Naive thymus-derived CD4-positive, alpha-beta T cell (primary cell): ENCODE results near the gene PAXX. TPM values are rescaled to one million over a fixed set of nuclear protein-coding genes. Genes with fewer than 3 reads are reported as not detected.
"Not testable (repeated sequence)": the region's sequence is repeated elsewhere in the genome, so short reads cannot be mapped to it uniquely, and the experiment has no call there.

Source experiments
- ATAC-seq: fragments of 150-1000 bp; cut with Tn5 transposase; 2 replicates; pipeline ENCODE4 v1.10.0; 2021; ENCODE audit warnings: mild to moderate bottlenecking, moderate library complexity
- CTCF ChIA-PET: fragments of 350-600 bp; sonication (Branson Sonifier 250); formaldehyde crosslinking; loops from one replicate; lab custom pipeline; 2021; ENCODE audit warnings: antibody characterized with exemption; lab: Charles Lee
- POLR2A ChIA-PET: fragments of 350-600 bp; sonication (Branson Sonifier 250); formaldehyde crosslinking; loops from one replicate; lab custom pipeline; 2021; ENCODE audit warnings: antibody characterized with exemption, inconsistent platforms; lab: Charles Lee
- DNase-seq, 9 donors: peaks; one replicate each; pipeline versions ENCODE4 v3.0.0 to v3.0.0-alpha.2; 2020 to 2022; ENCODE audit warnings: mixed read lengths in 1 of 9
- H3K27ac ChIP-seq: one replicate; pipeline ENCODE4 v1.7.0; 2013; ENCODE audit warnings: mild to moderate bottlenecking, low read depth, low read length, moderate library complexity
- H3K27me3 ChIP-seq, 2 donors: one replicate each; pipeline ENCODE4 v1.7.0; 2013; ENCODE audit warnings: low read length in 2 of 2, mild to moderate bottlenecking in 2 of 2, moderate library complexity in 2 of 2; ENCODE audit not compliant: control insufficient read depth in 2 of 2, insufficient read depth in 2 of 2
- H3K36me3 ChIP-seq, 3 experiments: 1 replicate in 2 of 3; 2 replicates in 1 of 3; pipeline ENCODE4 v1.7.0; 2013; ENCODE audit warnings: low read length in 3 of 3, mild to moderate bottlenecking in 3 of 3, moderate library complexity in 1 of 3; ENCODE audit not compliant: insufficient read depth in 3 of 3, control insufficient read depth in 2 of 3
- H3K4me1 ChIP-seq, 2 donors: one replicate each; pipeline ENCODE4 v1.7.0; 2013; ENCODE audit warnings: low read length in 2 of 2, mild to moderate bottlenecking in 2 of 2, moderate library complexity in 1 of 2; ENCODE audit not compliant: control insufficient read depth in 2 of 2, insufficient read depth in 2 of 2
- H3K4me3 ChIP-seq: 2 replicates; pipeline ENCODE4 v1.7.0; 2013; ENCODE audit warnings: mild to moderate bottlenecking, low read length
- H3K9me3 ChIP-seq, 3 experiments: 1 replicate in 2 of 3; 2 replicates in 1 of 3; pipeline ENCODE4 v1.7.0; 2013; ENCODE audit warnings: low read length in 3 of 3; ENCODE audit not compliant: control insufficient read depth in 2 of 3
- H3K27ac Mint-ChIP-seq, 9 donors: one replicate each; pipeline ENCODE4 v1.8.0; 2020 to 2022; ENCODE audit warnings: mixed read lengths in 9 of 9, mild to moderate bottlenecking in 8 of 9, moderate library complexity in 5 of 9, inconsistent platforms in 2 of 9
- H3K27me3 Mint-ChIP-seq, 5 donors: one replicate each; pipeline ENCODE4 v1.8.0; 2021 to 2022; ENCODE audit warnings: mixed read lengths in 5 of 5, mild to moderate bottlenecking in 1 of 5
- H3K36me3 Mint-ChIP-seq, 5 donors: one replicate each; pipeline ENCODE4 v1.8.0; 2020 to 2022; ENCODE audit warnings: mixed read lengths in 5 of 5, mild to moderate bottlenecking in 3 of 5, inconsistent platforms in 1 of 5
- H3K4me1 Mint-ChIP-seq, 7 donors: one replicate each; pipeline ENCODE4 v1.8.0; 2020 to 2022; ENCODE audit warnings: mixed read lengths in 7 of 7, mild to moderate bottlenecking in 3 of 7, inconsistent platforms in 1 of 7
- H3K4me3 Mint-ChIP-seq, 10 donors: one replicate each; pipeline ENCODE4 v1.8.0; 2020 to 2022; ENCODE audit warnings: mild to moderate bottlenecking in 10 of 10, mixed read lengths in 10 of 10, moderate library complexity in 6 of 10, inconsistent platforms in 2 of 10
- H3K9me3 Mint-ChIP-seq, 11 donors: one replicate each; pipeline ENCODE4 v1.8.0; 2020 to 2022; ENCODE audit warnings: mixed read lengths in 11 of 11, mild to moderate bottlenecking in 4 of 11, inconsistent platforms in 1 of 11, moderate library complexity in 1 of 11
- intact Hi-C, 2 donors: fragments of 100-400 bp; cut with micrococcal nuclease; formaldehyde crosslinking; loops; one replicate each; pipeline ENCODE4 v1.15.1; 2023
- polyA plus RNA-seq, 2 donors: library from polyadenylated mRNA; unstranded; fragments of 300-500 nt; fragmentation: Illumina TruSeq; gene quantifications; one replicate each; pipeline ENCODE4 v1.2.3, GENCODE V29; 2021
- total RNA-seq, 6 experiments: library from RNA in 5 of 6; stranded (reverse) in 5 of 6; gene quantifications; 1 replicate in 5 of 6; 2 replicates in 1 of 6; pipeline ENCODE4 v1.2.3 and lab custom pipeline; 2021 to 2026

PAXX gene
- total and polyA plus RNA-seq, 7 experiments from 2014 or later, result 49.3 to 78.2 (median 66.0) TPM

DNA sequence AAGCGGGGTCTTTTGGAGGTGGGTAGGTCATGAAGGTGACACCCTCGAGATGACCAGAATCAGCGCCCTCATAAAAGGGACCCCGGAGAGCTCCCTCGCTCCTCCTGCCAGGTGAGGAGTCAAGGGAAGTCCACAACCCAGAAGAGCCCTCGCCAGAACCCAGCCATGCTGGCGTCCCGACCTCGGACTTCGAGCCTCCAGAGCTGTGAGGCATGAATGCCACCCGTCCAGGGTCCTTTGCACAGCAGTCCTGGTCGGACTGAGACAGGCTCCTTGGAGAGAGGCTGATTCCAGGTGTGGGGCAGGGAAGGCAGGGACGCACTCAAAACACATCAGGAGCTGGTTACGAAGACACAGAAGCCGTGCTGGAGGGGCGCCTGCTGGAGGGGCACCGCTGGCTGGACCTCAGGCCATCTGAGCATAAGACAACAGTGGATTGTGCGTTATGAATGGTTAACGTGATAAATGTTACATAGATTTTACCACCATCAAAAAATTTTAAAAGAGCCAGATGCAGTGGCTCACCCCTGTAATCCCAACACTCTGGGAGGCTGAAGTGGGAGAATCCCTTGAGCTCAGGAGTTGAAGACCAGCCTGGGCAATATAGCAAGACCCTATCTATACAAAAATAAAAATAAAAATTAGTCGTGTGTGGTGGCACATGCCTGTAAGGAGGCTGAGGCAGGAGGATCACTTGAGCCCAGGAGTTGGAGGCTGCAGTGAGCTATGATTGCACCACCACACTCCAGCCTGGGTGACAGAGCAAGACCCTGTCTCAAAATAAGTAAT lies 9.8 kb downstream of the PAXX start:
- peaks cover 7 to 31% (median 10%) of the 10 kb centered on the region in 7 donors for H3K4me1 Mint-ChIP-seq
- ChIA-PET POLR2A (interaction anchor here (1.2 kb wide), 1 partner anchor 33 kb away, joined by 3 read pairs; no protein-coding TSS in a partner anchor), CTCF (no interaction called here)
- DNase-seq (no peak), ATAC-seq (no peak)
- no peak overlapping the region for H3K27ac ChIP-seq
- no peaks in the 10 kb centered on the region for H3K36me3 ChIP-seq
- H3K4me3 ChIP-seq, result no peak overlapping the region
- peaks cover 0 to 36% of the 10 kb centered on the region in 2 donors for H3K4me1 ChIP-seq
- no peak overlapping the region for H3K4me3 Mint-ChIP-seq
- intact Hi-C loops, result no loop called here
- H3K27me3 ChIP-seq, result no peaks in the 10 kb centered on the region
- no peaks in the 10 kb centered on the region for H3K36me3 Mint-ChIP-seq
- H3K9me3 Mint-ChIP-seq, result no peaks in the 10 kb centered on the region
- H3K27me3 Mint-ChIP-seq, result peaks cover 0 to 12% (median 5%) of the 10 kb centered on the region in 5 donors
- H3K27ac Mint-ChIP-seq, result no peak overlapping the region
- no peaks in the 10 kb centered on the region for H3K9me3 ChIP-seq

DNA sequence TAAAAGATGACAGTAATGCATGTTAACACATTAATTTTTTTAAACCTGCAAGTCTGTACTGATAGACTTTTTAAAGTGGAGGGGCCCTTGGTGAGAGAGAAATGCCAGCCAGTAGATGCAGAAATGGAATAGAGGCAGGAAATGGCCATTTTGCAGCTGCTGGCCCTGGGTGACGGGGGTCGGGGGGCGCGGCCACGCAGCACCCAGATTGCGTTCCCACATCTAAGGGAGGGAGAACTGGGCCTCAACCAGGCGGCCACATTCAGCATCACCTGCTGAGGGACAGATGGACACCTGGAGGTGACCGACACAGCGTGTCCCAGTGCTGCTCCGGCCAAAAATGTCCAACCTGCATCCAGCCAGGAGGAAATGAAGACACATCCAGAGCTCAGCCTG lies 10.4 kb downstream of the PAXX start:
- H3K4me1 ChIP-seq, result peaks cover 0 to 30% of the 10 kb centered on the region in 2 donors
- H3K36me3 ChIP-seq, result no peaks in the 10 kb centered on the region
- POLR2A ChIA-PET, result interaction anchor here (1.2 kb wide), 1 partner anchor 32 kb away, joined by 3 read pairs; no protein-coding TSS in a partner anchor
- no peak overlapping the region for H3K4me3 Mint-ChIP-seq
- peaks cover 5 to 26% (median 8%) of the 10 kb centered on the region in 7 donors for H3K4me1 Mint-ChIP-seq
- H3K36me3 Mint-ChIP-seq, result no peaks in the 10 kb centered on the region
- H3K27ac Mint-ChIP-seq, result no peak overlapping the region
- no peak for ATAC-seq
- no peak for DNase-seq
- peaks cover 0 to 11% (median 3%) of the 10 kb centered on the region in 5 donors for H3K27me3 Mint-ChIP-seq
- CTCF ChIA-PET, result no interaction called here
- H3K4me3 ChIP-seq, result no peak overlapping the region
- no peak overlapping the region for H3K27ac ChIP-seq
- no peaks in the 10 kb centered on the region for H3K9me3 ChIP-seq
- intact Hi-C loops, result no loop called here
- no peaks in the 10 kb centered on the region for H3K27me3 ChIP-seq
- H3K9me3 Mint-ChIP-seq, result no peaks in the 10 kb centered on the region

DNA sequence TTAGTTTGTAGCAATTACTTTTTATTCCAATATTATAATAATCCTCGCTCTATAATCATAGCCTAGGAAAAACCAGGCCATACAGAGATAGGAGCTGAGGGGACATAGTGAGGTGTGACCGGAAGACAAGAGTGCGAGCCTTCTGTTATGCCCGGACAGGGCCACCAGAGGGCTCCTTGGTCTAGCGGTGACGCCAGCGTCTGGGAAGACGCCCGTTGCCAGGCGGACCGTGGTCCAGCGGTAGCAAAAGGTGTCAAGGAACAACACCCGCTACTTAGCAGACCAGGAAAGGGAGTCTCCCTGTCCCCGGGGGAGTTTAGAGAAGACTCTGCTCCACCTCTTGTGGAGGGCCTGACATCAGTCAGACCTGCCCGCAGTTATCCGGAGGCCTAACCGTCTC lies 12.1 kb downstream of the PAXX start:
- ATAC-seq, H3K27me3 Mint-ChIP-seq, DNase-seq, H3K9me3 ChIP-seq, H3K4me3 Mint-ChIP-seq, H3K27me3 ChIP-seq, H3K4me3 ChIP-seq, H3K36me3 ChIP-seq, H3K36me3 Mint-ChIP-seq, H3K9me3 Mint-ChIP-seq, H3K27ac Mint-ChIP-seq, H3K27ac ChIP-seq, POLR2A ChIA-PET: not testable (repeated sequence)
- peaks cover 0 to 13% (median 0%) of the 10 kb centered on the region in 7 donors for H3K4me1 Mint-ChIP-seq
- H3K4me1 ChIP-seq, result peaks cover 0 to 14% of the 10 kb centered on the region in 2 donors
- intact Hi-C loops, result loop anchor here in 1 of 2 donors (1.0 kb wide), 1 partner anchor 31 kb away; no protein-coding TSS in a partner anchor
- CTCF ChIA-PET, result interaction anchor here (0.6 kb wide), 1 partner anchor 42 kb away, joined by 3 read pairs; no protein-coding TSS in a partner anchor

DNA sequence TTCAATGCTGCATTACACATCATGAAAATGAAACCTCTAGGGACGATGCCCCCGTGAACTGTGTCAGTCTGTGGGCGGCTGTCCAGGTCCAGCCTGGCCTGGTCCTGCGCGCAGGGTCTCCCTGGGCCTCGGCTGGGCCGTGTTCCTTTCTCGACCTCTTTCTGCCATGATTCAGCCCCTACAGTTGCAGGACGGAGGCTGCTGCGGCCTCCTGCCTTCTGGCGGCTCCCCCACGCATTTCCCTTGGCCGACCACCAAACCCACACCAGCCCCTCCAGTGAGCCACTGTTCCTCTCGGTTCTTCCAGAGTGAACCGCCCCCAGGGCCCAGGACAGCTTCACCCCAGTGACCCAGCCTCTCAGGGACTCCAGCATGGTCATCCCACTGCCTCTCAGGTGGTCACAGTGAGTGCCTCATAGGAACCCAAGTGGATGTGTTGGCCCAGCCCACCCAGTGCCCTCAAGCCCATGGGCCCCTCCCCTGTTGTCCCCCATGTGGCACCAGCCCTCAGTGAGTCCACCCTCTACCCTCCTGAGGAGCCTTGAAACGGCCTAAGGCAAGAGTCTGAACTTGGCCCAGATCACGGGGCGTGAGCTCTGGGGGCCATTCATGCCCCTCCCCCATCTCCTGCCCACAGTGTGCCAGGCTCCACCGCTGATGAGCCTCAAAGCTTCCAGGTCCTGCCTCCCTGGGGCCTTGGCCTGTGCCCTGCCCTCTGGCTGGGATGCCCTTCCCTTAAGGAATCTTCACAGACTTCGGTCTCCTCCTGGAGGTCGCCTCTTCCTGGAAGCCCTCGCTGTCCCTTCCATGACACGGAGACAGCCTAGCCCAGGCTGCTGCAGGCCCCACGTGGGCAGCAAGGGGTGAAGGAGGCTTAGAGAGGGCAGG lies 14.1 kb downstream of the PAXX start:
- peaks cover 0 to 3% (median 0%) of the 10 kb centered on the region in 7 donors for H3K4me1 Mint-ChIP-seq
- ChIA-PET CTCF (no interaction called here), POLR2A (no interaction called here)
- Histone ChIP-seq H3K4me3 (no peak overlapping the region), H3K9me3 (no peaks in the 10 kb centered on the region), H3K27me3 (no peaks in the 10 kb centered on the region), H3K27ac (no peak overlapping the region), H3K36me3 (peaks cover 0 to 3% (median 0%) of the 10 kb centered on the region in 3 experiments), H3K4me1 (no peaks in the 10 kb centered on the region)
- peaks cover 0 to 3% (median 0%) of the 10 kb centered on the region in 5 donors for H3K27me3 Mint-ChIP-seq
- no peak overlapping the region for H3K27ac Mint-ChIP-seq
- DNase-seq (no peak), ATAC-seq (peak; percentile 24)
- no peaks in the 10 kb centered on the region for H3K9me3 Mint-ChIP-seq
- no peaks in the 10 kb centered on the region for H3K36me3 Mint-ChIP-seq
- intact Hi-C loops, result no loop called here
- H3K4me3 Mint-ChIP-seq, result no peak overlapping the region

DNA sequence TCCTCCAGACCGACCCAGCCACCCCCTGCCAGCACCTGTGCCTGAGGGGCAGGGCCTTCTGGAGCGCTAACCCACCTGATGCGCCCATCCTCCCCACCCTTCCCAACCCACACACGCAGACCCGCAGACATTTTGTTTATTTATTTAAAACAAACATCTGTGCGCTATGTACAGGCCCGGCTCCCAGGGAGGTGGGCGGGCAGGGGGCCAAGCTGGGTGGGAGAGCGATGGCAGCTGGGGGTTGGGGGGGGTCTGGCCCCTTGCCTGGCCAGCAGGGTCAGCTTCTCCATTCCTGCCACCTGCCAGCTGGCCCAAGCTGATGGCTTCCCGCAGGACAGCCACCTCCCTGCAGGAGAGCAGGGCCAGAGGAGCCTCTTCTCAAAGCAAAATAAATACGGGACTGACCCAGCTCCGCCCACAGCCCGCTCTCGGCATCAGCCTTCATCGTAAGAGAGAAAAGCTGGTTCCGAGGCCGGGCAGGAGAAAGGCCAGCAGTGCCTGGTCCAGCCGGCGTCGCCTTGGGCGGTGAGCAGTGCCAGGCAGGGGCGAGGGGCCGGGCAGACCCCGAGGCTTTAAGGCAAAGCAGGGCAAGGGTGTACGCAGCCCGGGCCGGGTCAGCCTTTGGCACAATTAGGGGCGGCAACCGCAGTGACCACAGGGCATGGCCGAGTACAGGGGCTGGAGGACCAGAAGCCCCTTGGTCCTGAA lies 15.0 kb downstream of the PAXX start:
- Histone ChIP-seq H3K9me3 (no peaks in the 10 kb centered on the region), H3K27me3 (no peaks in the 10 kb centered on the region), H3K4me3 (no peak overlapping the region), H3K36me3 (peaks cover 0 to 4% (median 0%) of the 10 kb centered on the region in 3 experiments), H3K27ac (no peak overlapping the region), H3K4me1 (no peaks in the 10 kb centered on the region)
- no peak for DNase-seq
- Mint-ChIP-seq H3K36me3 (no peaks in the 10 kb centered on the region), H3K27me3 (peaks cover 0 to 3% (median 0%) of the 10 kb centered on the region in 5 donors), H3K4me3 (no peak overlapping the region), H3K4me1 (peaks cover 0 to 3% (median 0%) of the 10 kb centered on the region in 7 donors), H3K9me3 (no peaks in the 10 kb centered on the region), H3K27ac (no peak overlapping the region)
- no peak for ATAC-seq
- intact Hi-C loops, result no loop called here
- CTCF ChIA-PET, result no interaction called here
- POLR2A ChIA-PET, result no interaction called here

DNA sequence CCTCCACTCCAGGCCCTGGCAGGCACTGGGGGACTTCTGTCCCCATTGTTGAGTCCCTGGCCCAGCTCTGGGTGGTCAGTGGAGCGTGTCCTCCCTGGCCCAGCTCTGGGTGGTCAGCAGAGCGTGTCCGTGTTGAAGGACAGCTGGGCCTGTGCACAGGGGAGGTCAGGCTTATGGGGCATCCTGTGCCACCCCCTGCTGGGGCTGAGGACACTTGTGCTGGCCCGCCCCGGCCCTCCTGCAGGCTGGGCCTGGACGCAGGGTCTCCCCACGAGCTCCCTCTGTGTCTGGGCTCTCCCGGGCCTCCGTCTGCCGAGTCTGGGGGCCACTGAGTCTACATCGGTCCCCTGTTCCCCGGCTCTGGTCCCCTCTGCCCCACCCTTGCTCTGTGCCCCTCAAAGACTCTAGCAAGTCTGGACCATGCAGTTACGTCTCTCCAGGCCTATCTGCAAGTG lies 15.6 kb downstream of the PAXX start:
- Histone ChIP-seq H3K9me3 (no peaks in the 10 kb centered on the region), H3K4me3 (no peak overlapping the region), H3K27me3 (no peaks in the 10 kb centered on the region), H3K27ac (no peak overlapping the region), H3K4me1 (no peaks in the 10 kb centered on the region), H3K36me3 (peaks cover 0 to 4% (median 0%) of the 10 kb centered on the region in 3 experiments)
- CTCF ChIA-PET, result no interaction called here
- Mint-ChIP-seq H3K27ac (no peak overlapping the region), H3K9me3 (no peaks in the 10 kb centered on the region), H3K4me1 (peaks cover 0 to 3% (median 0%) of the 10 kb centered on the region in 7 donors), H3K36me3 (no peaks in the 10 kb centered on the region), H3K27me3 (peaks cover 0 to 3% (median 0%) of the 10 kb centered on the region in 5 donors), H3K4me3 (no peak overlapping the region)
- DNase-seq, result no peak
- no peak for ATAC-seq
- POLR2A ChIA-PET, result no interaction called here
- intact Hi-C loops, result no loop called here
